Fibroblast of skin of right biceps (primary cell): ENCODE results near the gene ROPN1B.

ENCODE experiments used
- DNase-seq: peaks from one replicate; pipeline ENCODE4 v3.0.0-alpha.2; 2013

Gene ROPN1B

DNA sequence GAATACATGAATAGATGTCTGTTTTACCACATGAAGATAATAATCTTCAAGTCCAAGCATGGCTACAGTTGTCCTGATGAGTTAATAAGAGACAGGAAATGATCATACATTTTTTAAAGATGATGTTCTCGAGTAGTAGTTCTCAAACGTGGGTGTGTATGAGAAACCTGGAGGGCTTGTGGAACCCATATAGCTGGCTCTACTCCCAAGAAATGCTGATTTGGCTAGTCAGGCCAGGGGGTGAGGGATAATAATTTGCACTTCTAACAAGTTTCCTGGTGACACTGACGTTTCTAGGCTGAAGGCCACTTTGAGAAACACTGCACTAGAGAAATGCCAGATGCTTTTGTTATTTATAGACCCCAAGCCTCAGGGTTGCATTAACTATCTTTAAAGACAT is 37.0 kb downstream of the ROPN1B start:
- peak; percentile 84 for DNase-seq

DNA sequence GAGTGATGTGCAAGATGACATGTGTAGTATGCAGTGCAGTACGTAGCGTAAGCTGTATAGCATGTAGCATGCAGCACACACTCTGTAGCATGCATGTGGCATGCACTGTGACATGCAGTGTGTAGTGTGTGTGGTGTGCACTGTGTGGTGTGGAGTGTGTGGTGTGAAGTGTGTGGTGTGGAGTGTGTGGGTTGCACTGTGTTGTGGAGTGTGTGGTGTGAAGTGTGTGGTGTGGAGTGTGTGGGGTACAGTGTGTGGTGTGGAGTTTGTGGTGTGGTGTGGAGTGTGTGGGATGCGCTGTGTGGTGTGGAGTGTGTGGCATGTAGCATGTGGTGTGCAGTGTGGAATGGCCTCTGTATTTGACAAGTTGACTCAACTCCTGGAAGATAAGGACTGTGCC is 39.2 kb downstream of the ROPN1B start:
- DNase-seq = no peak

DNA sequence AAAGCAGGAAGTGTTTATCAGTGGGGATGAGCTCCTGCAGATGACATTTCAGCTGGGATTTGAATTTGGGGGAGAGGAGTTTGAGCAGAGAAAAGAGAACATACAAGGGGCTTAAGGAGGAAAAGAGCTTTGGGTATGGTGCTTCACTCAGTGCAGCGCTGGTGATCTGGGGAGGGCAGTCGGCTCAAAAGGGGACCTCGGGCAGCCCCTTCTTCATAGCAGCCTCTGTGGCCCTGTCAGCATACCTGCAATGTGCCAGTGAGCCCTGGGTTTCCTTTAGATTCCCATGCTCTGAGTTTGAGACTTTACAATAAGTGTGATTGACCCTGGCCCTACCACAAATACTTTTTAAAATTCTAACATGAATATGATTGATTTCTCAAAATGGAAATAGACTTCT is 40.2 kb downstream of the ROPN1B start:
- DNase-seq = no peak

DNA sequence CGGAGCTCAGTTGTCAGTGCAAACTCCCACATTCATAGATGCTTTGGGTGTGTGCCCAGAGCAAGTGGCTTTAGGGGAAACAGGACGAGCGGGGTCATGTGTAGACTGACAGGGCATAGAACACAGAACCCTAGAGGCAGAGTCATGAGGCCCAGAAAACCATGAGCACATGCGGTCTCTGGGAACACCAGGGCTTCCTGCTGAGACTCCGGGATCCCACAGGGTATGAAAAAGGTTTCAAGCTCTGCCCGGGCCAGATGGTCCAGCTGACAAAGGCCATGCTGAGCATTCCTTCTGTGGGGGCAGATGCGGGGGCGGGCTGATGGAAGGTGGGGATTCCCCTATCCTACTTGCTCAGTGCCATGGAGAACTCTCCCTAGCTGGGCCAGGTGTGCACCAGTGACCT is 44.8 kb downstream of the ROPN1B start:
- no peak for DNase-seq

DNA sequence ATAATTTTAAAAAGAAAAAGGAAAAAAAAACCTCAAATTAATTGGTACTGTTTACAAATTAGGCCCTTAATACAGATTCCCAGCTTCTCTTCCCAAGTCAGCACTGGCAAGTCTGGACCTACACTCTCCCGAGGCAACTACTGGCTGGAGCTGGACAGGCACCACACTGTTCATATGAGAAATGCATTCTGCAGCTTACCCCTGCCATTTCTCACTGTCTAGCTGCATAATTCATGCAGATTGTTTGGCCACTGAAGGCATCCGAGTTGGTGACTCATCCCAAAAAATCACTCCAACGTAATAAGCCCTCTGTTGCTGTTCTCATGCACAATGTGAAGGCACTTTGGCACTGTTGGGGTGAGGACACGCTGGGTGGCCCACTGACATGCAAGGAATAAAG is 45.3 kb downstream of the ROPN1B start:
- DNase-seq = peak; percentile 56

DNA sequence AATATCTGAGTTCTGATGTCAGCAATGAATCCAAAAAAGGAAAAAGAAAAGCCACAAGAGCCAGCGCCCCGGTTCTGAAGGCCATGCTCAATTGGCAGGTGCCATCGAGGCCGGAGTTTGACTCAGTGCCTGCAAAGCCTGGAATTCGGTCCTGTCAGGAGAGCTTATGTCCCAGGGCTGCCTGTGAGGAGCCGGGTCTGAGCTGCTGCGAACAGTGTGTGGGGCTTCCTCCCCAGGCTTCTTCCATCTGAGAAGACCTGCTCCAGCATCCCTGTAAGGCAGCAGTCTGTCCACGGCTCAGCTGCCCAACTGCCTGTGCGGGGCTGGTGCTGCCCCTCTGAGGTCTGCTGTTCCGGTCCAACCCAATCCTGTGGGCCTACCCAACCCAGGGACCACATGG is 46.1 kb downstream of the ROPN1B start:
- no peak for DNase-seq

DNA sequence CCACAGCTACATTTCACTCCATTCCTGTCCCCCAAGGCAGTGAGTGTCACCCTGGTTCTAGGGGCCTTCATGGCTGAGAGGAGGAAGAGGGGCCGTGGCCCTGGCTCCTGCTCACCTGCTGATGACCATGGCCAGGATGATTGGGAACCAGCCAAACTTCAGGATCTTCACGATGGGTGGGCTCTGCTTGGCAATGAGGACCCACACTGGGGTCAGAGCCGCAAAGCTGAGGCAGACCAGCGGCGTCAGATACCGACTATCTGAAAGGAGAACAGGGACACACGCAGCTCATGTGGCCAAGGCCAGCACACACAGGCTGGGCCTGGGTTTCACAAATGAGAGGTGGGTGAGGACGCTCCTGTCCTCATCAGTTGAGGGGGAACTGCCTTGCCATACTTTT is 47.6 kb downstream of the ROPN1B start:
- DNase-seq = no peak

DNA sequence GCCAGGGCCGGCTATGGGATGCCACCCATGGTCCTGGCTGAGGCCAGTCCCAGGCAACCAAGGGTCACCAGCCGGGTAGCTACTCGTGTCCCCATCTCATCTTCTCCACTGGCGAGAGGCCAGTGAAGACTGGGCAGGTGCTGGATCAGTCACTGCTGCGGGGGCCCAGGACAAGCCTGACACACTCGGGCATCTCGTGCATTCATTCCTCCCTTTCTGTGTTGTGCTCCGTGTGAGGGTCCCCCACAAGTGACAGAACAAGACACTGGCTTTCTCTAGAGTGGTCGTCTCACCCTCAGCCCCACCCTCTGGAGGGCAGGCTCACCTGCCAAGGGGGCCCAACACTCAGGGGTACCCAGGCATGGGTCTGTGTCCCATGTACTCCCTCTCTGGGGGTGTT is 48.4 kb downstream of the ROPN1B start:
- no peak for DNase-seq

DNA sequence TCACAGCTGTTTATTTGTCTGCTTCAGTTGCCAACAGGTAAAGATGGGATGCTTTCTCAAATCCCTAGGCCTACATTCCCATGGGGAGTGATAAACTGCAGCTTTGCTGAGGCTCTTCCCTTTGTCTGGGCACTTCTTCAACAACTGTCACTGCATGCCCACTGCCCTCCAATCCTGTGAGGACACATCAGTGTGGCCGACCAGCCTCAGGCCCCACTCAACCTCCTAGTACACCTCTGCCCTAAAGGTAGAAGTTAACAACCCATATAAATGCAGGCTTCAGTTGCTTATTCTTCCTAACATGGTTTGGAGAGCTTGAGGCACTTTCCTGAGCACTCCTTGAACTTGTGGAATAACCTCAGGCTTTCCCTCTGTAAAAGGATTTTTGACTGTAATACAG is 49.6 kb downstream of the ROPN1B start:
- no peak for DNase-seq

DNA sequence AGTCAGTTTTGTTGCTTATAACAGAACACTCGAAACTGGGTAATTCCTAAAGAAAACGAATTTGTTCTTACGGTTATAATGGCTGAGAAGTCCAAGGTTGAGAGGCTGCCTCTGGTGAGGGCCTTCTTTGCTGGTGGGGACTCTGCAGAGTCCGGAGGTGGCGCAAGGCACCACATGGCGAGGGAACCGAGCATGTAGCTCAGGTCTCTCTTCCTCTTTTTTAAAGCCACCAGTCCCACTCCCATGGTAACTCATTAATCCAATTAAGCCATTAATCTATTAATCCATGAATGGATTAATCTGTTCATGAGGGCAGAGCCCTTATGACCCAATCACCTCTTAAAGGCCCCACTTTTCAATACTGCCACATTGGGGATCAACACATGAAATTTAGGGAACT is 50.0 kb downstream of the ROPN1B start:
- no peak for DNase-seq

DNA sequence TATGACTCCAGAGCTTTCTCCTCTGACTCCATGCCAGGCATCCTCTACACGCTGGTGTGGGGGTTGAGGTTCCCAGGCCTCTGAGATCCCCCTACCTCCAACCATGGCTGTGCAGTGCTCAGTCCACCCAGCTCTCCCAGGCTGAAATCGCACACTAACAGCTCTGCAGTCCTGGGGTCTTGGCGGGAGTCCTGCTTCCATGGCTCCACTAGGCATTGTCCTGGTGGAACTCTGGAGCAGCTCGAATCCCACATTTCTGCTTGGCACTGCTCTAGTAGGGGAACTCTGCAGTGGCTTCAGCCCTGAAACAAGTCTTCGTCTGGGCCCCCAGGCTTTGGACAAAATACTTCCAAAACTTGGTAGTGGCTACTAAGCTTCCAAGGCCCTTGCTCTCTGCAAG is 50.7 kb downstream of the ROPN1B start:
- no peak for DNase-seq

DNA sequence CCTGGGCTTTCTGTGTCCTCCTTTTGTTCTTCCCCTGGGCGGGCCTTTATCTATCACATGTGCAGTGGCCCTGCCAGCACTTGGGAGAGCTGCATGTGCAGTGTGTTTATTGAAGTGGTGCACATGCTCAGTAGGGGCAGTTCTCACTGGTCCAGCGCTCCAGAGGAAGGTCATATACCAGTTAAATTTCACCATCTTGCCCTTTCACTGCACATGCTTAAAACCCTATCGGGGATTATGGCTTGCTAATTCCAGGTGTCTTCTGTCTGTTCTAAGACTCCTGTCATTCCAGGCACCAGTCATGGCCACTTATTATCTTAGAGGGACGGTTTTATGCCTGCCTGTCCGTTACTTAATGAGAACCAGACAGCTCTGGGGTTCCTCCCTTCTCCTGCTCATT is 52.2 kb downstream of the ROPN1B start:
- DNase-seq = no peak

DNA sequence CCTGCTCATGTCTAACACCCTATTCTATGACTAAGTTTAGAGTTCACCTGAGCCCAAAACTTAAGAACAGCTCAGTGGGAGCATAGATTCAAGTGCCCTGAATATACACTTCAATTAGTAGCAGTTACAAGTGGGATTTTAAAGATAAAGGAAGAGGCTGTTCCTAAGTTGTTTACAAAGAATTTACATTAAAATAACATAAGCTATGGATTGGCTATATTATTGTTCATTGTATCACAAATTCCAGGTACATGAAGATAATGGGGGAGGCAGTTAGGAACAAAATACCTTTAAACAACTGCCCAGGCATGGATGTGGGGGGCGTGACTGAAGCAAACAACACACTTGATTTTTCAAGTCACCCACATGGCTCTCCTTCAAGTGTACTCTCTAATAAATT is 52.7 kb downstream of the ROPN1B start:
- no peak for DNase-seq

DNA sequence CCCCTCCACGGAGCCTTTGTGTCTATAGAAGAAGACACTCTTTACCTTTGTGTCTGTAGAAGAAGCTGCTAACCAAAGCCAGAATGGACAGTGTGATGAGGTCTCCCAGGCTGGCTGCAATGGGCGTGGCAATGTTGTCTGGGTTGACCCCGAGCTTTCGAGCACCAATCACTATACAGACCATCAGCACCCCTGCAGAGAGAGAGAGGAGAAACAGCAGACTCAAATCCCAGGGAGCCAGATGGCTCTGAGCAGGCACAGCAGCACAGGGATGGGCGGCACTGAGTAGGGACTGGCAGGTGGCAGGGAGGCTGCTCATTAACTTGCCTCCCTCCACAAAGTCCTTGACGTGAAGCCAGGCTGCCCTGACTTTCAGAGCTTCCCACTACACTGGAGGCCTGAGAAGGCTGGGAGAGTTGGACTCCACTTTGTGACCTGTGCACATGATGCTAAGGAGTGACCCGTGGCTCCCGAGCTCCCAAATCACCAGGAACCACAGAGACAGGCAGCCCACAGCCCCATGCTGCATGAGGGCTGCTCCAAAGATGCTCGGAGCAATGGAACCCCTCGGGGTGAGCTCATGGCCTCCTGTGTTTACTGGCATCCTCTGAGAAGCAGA is 53.9 kb downstream of the ROPN1B start:
- DNase-seq = no peak

DNA sequence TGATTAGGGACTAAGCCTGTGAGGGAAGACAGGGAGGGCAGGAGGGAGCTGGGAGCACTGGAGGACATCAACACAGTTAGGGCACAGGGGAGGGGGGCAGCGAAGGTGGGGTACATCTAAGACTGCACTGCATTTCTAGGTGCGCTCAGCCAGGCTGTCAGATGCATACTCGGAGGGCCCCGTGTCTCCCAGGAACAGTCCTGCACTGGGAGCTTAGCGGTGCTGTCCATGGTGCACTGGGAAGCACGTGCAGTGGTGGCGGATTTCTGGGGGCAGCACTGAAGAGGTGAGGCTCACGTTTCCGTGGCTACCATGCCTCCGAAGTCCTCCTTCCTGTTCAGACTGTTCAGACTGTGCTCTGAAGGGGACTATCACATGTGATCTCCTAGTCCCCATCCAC is 54.4 kb downstream of the ROPN1B start:
- DNase-seq = no peak

DNA sequence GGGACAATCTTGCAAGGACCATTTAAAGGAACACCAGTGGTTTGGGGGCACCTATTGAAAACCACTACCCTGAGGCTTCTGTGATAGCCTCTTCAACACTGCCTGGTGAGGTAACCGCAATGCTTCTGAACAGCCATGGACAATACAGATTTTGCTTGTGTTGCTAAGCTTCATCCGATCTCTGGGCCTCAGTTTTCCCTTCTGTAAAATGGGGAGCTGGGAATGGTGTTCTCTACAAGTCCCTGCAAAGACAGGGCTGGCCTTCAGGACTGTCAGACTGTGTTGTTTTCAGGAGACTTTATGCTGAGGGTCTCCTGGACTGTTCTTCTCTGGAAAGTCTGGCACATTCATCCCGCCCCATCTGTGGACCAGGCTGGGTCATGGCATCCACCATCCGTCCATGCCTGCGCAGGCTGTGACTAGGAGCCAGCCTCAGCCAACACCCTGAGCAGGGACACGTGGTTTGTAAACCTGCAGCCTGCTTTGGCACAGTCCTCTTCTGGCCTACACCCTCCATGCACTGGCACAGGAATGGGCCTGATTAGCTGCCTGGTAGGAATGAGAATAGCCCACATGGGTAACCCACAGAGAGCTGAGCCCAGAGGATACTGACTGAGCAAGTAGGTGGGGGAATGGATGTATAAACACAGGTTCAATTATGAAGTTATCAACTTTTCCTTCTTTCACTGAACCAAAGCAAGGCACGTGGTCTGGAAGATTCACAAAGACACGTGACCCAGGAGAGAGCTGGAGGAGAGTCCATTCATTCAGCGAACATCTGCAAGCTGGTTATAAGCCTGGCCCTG is 55.3 kb downstream of the ROPN1B start:
- no peak for DNase-seq

DNA sequence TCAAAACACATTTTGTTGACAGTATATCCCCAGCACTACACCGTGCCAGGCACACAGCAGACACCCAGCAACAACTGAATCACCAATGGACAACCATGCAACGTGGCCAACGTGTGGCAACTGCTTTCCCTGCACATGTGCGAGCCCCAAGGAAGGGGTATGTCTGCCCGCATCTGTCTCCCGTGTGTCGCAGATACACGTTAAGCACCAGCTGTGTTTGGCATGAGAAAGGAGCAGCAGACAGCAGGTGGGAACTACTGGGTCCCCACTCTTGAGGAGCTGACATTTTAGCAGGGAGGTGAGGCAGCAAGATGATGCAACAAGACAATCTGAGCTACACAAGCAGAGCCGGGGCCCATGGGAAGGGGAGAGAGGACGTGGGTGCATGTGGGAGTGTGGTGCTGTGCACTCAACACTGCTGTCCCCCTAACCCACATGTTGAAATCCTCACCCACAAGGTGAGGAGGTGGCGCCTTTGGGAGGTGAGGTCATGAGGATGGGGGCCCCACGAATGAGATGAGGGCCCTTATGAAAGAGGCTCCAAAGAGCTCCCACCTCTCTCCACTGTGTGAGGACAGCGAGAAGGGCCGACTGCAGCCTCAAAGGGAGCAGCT is 56.2 kb downstream of the ROPN1B start:
- no peak for DNase-seq

DNA sequence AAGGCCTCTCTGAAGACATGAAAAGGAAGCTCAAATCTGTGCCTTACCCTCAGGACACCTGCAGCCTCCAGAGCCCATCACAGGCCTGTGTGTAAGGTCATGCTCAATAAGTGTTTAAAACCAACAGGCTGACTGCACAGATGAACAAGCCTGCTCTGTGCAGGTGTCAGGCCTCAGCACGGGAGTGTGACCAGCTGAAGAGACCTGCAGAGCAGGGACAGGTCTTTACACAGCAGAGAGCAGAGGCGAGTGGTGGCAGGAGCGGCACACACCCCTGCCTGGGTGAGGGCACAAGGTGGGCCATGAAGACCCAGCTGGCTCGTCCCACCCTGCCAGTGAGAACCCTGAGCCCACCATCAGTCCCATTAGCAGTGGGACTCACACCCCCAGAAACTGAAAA is 56.9 kb downstream of the ROPN1B start:
- no peak for DNase-seq

DNA sequence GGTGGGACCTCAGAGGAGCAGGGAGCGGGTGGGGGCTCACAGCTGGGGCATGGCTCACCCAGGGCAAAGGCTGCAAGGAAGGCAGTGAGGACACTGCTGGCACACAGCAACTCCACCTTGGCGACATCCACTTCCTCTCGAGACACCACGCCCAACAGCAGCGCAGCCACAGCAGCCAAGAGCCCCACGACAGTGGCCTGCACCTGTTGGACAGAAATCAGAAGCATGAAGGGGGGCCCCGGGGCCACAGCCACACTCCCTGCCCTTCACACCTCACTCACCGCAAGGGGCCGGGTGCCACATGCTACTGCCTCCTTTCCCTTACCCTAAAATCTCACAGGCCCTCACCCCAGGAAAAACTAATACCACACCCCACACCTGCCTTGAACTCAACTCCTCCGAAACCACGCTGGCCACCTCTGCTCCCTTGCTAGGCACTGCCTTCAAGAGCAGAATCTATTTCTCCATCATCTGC is 57.3 kb downstream of the ROPN1B start:
- no peak for DNase-seq

DNA sequence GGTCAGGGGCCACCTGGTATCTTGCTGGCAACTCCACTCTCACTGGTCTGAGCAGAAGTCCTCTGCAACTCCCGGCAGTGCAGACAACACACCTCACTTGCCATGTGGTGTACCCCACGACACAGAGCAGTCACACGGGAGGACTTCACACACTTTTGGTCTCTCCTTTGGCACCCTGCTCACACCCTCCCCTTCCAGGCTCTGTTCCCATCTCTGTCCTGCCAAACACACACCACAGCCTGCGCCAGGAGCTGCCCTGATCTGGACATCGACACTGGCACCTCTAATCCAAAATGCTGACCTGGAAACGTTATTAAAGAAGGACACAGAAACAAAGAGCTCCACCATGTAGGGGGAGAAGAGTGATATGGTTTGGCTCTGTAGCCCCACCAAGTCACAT is 57.8 kb downstream of the ROPN1B start:
- no peak for DNase-seq

DNA sequence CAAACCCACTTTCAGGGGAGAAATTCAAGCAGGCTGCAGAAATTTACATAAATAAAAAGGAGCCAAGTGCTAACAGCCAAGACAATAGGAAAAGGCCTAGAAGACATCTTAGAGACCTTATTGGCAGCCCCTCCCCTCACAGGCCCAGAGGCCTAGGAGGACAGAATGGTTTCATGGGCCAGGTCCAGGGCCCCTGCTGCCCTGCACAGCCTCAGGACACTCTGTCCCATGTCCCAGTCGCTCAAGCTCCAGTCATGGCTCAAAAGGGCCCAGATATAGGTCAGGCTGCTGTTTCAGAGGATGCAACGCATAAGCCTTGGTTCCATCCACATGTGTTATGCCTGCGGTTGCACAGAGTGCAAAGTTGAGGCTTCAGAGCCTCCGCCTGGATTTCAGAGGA is 59.1 kb downstream of the ROPN1B start:
- no peak for DNase-seq

DNA sequence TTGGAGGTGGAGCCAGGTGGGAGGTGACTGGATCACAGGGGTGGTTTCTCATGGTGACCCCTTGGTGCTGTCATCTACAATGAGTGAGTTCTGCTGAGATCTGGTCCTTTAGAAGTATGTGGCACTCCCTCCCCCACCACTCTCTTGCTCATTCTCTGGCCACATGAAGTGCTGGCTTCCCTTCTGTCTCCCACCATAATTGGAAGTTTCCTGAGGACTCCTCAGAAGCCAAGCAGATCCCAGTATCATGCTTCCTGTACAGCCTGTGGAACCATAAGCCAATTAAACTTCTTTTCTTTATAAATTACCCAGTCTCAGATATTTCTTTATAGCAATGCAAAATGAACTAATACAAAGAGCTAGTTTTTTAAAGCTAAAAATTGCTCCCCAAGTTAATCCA is 60.3 kb downstream of the ROPN1B start:
- no peak for DNase-seq

DNA sequence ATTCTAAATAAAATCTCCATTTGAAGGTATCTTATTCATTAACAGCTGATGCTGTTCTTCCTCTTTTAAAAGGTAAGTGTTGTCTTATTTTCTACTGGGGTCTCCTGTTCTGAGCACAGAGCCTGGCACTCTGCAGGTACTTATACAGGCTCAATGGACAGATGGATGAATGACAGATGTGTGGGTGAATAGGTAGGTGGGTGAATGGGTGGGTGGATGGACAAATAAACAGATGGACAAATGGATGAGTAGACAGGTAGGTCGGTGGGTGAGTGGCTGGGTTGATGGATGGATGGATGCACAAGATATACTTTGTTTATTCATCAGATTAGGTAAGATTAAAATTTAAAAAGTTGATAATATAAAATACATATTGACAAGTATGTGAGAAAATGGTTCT is 61.5 kb downstream of the ROPN1B start:
- DNase-seq = no peak

DNA sequence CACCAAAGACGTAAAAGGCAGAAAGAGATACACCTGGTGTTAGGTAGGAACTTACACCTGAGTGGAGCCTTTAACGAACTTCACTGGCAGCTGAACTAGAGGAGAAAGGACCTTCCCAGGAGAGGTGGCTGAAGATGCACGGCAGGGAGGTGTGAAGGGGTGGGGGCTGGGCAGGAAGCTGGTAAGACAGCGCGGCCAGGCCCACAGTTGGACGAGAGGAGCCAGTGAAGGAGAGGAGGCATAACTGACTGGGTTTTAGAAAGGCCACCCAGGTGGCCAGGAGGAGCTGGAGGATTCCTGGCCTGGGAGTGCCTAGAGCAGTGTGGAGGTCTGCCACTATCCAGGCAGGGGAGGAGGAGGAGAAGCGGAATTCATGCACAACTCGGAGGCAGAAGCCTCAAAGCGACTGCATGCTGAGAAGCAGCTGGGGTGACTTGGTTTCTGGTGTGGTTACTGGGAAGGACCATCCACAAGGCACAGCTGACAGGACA is 63.0 kb downstream of the ROPN1B start:
- DNase-seq = no peak
